Stimulated activated naive CD8-positive, alpha-beta T cell treated with anti-CD3 and anti-CD28 coated beads, Interleukin-15, Interleukin-2, amounts not matched to agents 100 ng/mL and 50 ng/mL, for 24 hours (primary cell): ENCODE measurements around the gene ZNF471.
A peak's percentile ranks its signal among the peaks of the same experiment; 100 is the strongest.

ENCODE experiments used
- H3K27ac Mint-ChIP-seq: one replicate; pipeline ENCODE4 v1.8.0; 2021; ENCODE audit warnings: mild to moderate bottlenecking, mixed read lengths
- H3K27me3 Mint-ChIP-seq: one replicate; pipeline ENCODE4 v1.8.0; 2021; ENCODE audit warnings: mixed read lengths
- H3K36me3 Mint-ChIP-seq: one replicate; pipeline ENCODE4 v1.8.0; 2021; ENCODE audit warnings: low read depth, mixed read lengths
- H3K4me1 Mint-ChIP-seq: one replicate; pipeline ENCODE4 v1.8.0; 2021; ENCODE audit warnings: low read depth, mixed read lengths
- H3K4me3 Mint-ChIP-seq: one replicate; pipeline ENCODE4 v1.8.0; 2021; ENCODE audit warnings: mild to moderate bottlenecking, mixed read lengths
- H3K9me3 Mint-ChIP-seq: one replicate; pipeline ENCODE4 v1.8.0; 2021; ENCODE audit warnings: mixed read lengths

The ZNF471 gene

GRCh38 chr19:56547535-56547934 is 39.9 kb downstream of the ZNF471 start:
- Mint-ChIP-seq H3K27ac (no peak overlapping the region), H3K27me3 (no peaks in the 10 kb centered on the region), H3K9me3 (peaks cover 47% of the 10 kb centered on the region), H3K36me3 (peaks cover 86% of the 10 kb centered on the region), H3K4me3 (no peak overlapping the region), H3K4me1 (no peaks in the 10 kb centered on the region)

- Mint-ChIP-seq H3K4me1 (no peaks in the 10 kb centered on the region), H3K36me3 (peaks cover 77% of the 10 kb centered on the region), H3K4me3 (no peak overlapping the region), H3K27ac (no peak overlapping the region), H3K9me3 (peaks cover 54% of the 10 kb centered on the region), H3K27me3 (no peaks in the 10 kb centered on the region)
Observed at GRCh38 chr19:56554272-56554869, 46.7 kb downstream of the ZNF471 start.

- Mint-ChIP-seq H3K27ac (no peak overlapping the region), H3K27me3 (no peaks in the 10 kb centered on the region), H3K4me1 (peaks cover 13% of the 10 kb centered on the region), H3K9me3 (peaks cover 61% of the 10 kb centered on the region), H3K36me3 (peaks cover 51% of the 10 kb centered on the region), H3K4me3 (no peak overlapping the region)
Observed at GRCh38 chr19:56562766-56563165, 55.1 kb downstream of the ZNF471 start.

- Mint-ChIP-seq H3K36me3 (peaks cover 71% of the 10 kb centered on the region), H3K27ac (peak overlapping the region; percentile 91), H3K4me3 (peak overlapping the region; percentile 97), H3K9me3 (peaks cover 49% of the 10 kb centered on the region), H3K4me1 (peaks cover 17% of the 10 kb centered on the region), H3K27me3 (no peaks in the 10 kb centered on the region)
Observed at GRCh38 chr19:56566904-56567273, 59.2 kb downstream of the ZNF471 start.

GRCh38 chr19:56567274-56568120 is 59.8 kb downstream of the ZNF471 start, which contains the start of gene ZNF470:
ZNF470 (plus strand) TSS chr19:56567468; CDS start chr19:56570312, 2,844 bp downstream.
- peak within 1 kb of the TSS; percentile 91 for H3K27ac Mint-ChIP-seq
- H3K4me1 Mint-ChIP-seq: peaks cover 17% of the 10 kb centered on the region
- H3K4me3 Mint-ChIP-seq: peak within 1 kb of the TSS; percentile 97
- peaks cover 70% of the 10 kb centered on the region for H3K36me3 Mint-ChIP-seq
- H3K9me3 Mint-ChIP-seq: peaks cover 48% of the 10 kb centered on the region
- no peaks in the 10 kb centered on the region for H3K27me3 Mint-ChIP-seq

GRCh38 chr19:56572589-56572988 is 64.9 kb downstream of the ZNF471 start:
- Mint-ChIP-seq H3K27ac (no peak overlapping the region), H3K9me3 (peaks cover 55% of the 10 kb centered on the region), H3K4me3 (no peak overlapping the region), H3K27me3 (no peaks in the 10 kb centered on the region), H3K36me3 (peaks cover 91% of the 10 kb centered on the region), H3K4me1 (peaks cover 5% of the 10 kb centered on the region)

- H3K4me1 Mint-ChIP-seq: no peaks in the 10 kb centered on the region
- no peak overlapping the region for H3K27ac Mint-ChIP-seq
- no peaks in the 10 kb centered on the region for H3K27me3 Mint-ChIP-seq
- peaks cover 91% of the 10 kb centered on the region for H3K36me3 Mint-ChIP-seq
- peaks cover 68% of the 10 kb centered on the region for H3K9me3 Mint-ChIP-seq
- H3K4me3 Mint-ChIP-seq: no peak overlapping the region
Observed at GRCh38 chr19:56573914-56574313, 66.3 kb downstream of the ZNF471 start.

- Mint-ChIP-seq H3K27me3 (no peaks in the 10 kb centered on the region), H3K36me3 (peaks cover 88% of the 10 kb centered on the region), H3K4me1 (no peaks in the 10 kb centered on the region), H3K9me3 (peaks cover 65% of the 10 kb centered on the region), H3K27ac (no peak overlapping the region), H3K4me3 (no peak overlapping the region)
Observed at GRCh38 chr19:56577719-56578602, 70.3 kb downstream of the ZNF471 start.
